Measurements from ENCODE around the gene SLC25A33.
A peak's percentile ranks its signal among the peaks of the same experiment; 100 is the strongest.

Gene SLC25A33

GRCh38 chr1:9490605-9491339, 48.5 kb upstream of the SLC25A33 start (continued):
- TF ChIP-seq PRDM4 (tag by site-specific recombination; IDR thresholded peaks at IDR 0.05) = no peak

GRCh38 chr1:9493326-9493725, 45.9 kb upstream of the SLC25A33 start:
- ChIA-PET POLR2A (no interaction called here), CTCF (interaction anchor here (0.6 to 8.8 kb wide), 8 partner anchors 45 to 225 kb away, joined by 3 to 97 read pairs (median 4); no protein-coding TSS in a partner anchor)
- no peak overlapping the region for H3K4me3 ChIP-seq (ENCODE audit: low read depth, low read length)
- TF ChIP-seq HOXC10 (CRISPR knock-in tag; IDR thresholded peaks at IDR 0.05) (no peak), ZNF707 (tag by site-specific recombination; IDR thresholded peaks at IDR 0.05) (no peak), ZNF561 (tag by site-specific recombination; IDR thresholded peaks at IDR 0.05; ENCODE audit: borderline replicate concordance) (no peak), ZNF449 (tag by site-specific recombination; IDR thresholded peaks at IDR 0.05) (no peak)
- H3K4me1 ChIP-seq (ENCODE audit: control insufficient read depth, insufficient read depth, low read length) = 0 out of 2 replicates have a peak, but pooled peaks cover 2% of the 10 kb centered on the region
- H3K36me3 ChIP-seq (ENCODE audit: control insufficient read depth in 2 of 2, insufficient read depth in 1 of 2, low read length in 2 of 2) = no peaks in the 10 kb centered on the region
- no peaks in the 10 kb centered on the region for H3K9me3 ChIP-seq (ENCODE audit: control insufficient read depth, insufficient read depth, low read depth, low read length)
- H3K27ac ChIP-seq (ENCODE audit: extremely low read depth, low read depth, low read length) = no peak overlapping the region

- POLR2A ChIA-PET = no interaction called here
- Histone ChIP-seq H3K4me3 (ENCODE audit: low read depth, low read length) (peak overlapping the region; percentile 32), H3K9me3 (ENCODE audit: control insufficient read depth, insufficient read depth, low read depth, low read length) (no peaks in the 10 kb centered on the region), H3K27ac (ENCODE audit: extremely low read depth, low read depth, low read length) (no peak overlapping the region), H3K4me1 (ENCODE audit: control insufficient read depth, insufficient read depth, low read length) (0 out of 2 replicates have a peak, but pooled peaks cover 2% of the 10 kb centered on the region), H3K36me3 (ENCODE audit: control insufficient read depth in 2 of 2, insufficient read depth in 1 of 2, low read length in 2 of 2) (no peaks in the 10 kb centered on the region)
- CTCF ChIA-PET = interaction anchor here (0.6 to 8.8 kb wide), 35 partner anchors 8 to 615 kb away, joined by 3 to 97 read pairs (median 3); no protein-coding TSS in a partner anchor
- TF ChIP-seq ZBTB8A (tag by site-specific recombination; IDR thresholded peaks at IDR 0.05) (peak; percentile 90), ZNF501 (tag by site-specific recombination; IDR thresholded peaks at IDR 0.05) (peak; percentile 91), ZNF24 (tag by site-specific recombination; IDR thresholded peaks at IDR 0.05) (peak; percentile 40), ZBTB1 (tag by site-specific recombination; IDR thresholded peaks at IDR 0.05) (no peak), ZNF114 (tag by site-specific recombination; IDR thresholded peaks at IDR 0.05) (no peak), ZNF449 (tag by site-specific recombination; IDR thresholded peaks at IDR 0.05) (0 out of 2 replicates have a peak, but pooled peaks have one; percentile 7), ZNF518A (tag by site-specific recombination; conservative IDR thresholded peaks at IDR 0.05; ENCODE audit: low read depth) (peak; percentile 50; the same call in 1 of the 2 replicates), ZNF48 (tag by site-specific recombination; IDR thresholded peaks at IDR 0.05) (no peak), ZNF514 (tag by site-specific recombination; IDR thresholded peaks at IDR 0.05) (no peak), ZNF658 (tag by site-specific recombination; IDR thresholded peaks at IDR 0.05) (0 out of 2 replicates have a peak, but pooled peaks have one; percentile 34), GLI4 (tag by site-specific recombination; IDR thresholded peaks at IDR 0.05) (no peak), ZNF555 (tag by site-specific recombination; conservative IDR thresholded peaks at IDR 0.05) (no peak), ZNF660 (tag by site-specific recombination; IDR thresholded peaks at IDR 0.05) (peak; percentile 42; the same call in 1 of the 2 replicates)
Observed at GRCh38 chr1:9494936-9495758, 44.1 kb upstream of the SLC25A33 start.

Measured in HEK293 (cell line).